Upper lobe of right lung (tissue), 1 donor: ENCODE data around the gene FKBP1A. TPM values are rescaled to one million over a fixed set of nuclear protein-coding genes. Genes with fewer than 3 reads are reported as not detected.

Experiments used
- ATAC-seq: fragments of 200-7000 bp; cut with Tn5 transposase; one replicate; pipeline ENCODE4 v1.9.1; 2020; ENCODE audit warnings: mild to moderate bottlenecking, moderate library complexity
- DNase-seq: peaks from one replicate; pipeline ENCODE4 v3.0.0-alpha.2; 2020
- H3K27ac ChIP-seq: fragments of 200-600 bp; one replicate; pipeline ENCODE4 v1.8.0; 2022
- H3K27me3 ChIP-seq: fragments of 200-600 bp; one replicate; pipeline ENCODE4 v1.8.0; 2022; ENCODE audit warnings: mild to moderate bottlenecking
- H3K36me3 ChIP-seq: fragments of 200-600 bp; one replicate; pipeline ENCODE4 v1.8.0; 2022
- H3K4me1 ChIP-seq: fragments of 200-600 bp; one replicate; pipeline ENCODE4 v1.8.0; 2022
- H3K4me3 ChIP-seq: fragments of 200-600 bp; one replicate; pipeline ENCODE4 v1.8.0; 2022; ENCODE audit warnings: mild to moderate bottlenecking
- H3K9me3 ChIP-seq: fragments of 200-600 bp; one replicate; pipeline ENCODE4 v1.8.0; 2022
- intact Hi-C: fragments of 100-400 bp; cut with DNase I; formaldehyde crosslinking; loops from one replicate; pipeline ENCODE4 v1.11.0; 2022
- total RNA-seq: library from RNA; stranded (reverse); fragmentation: NEBNext Ultra II Directional; extraction: Animal tissue kit (Norgen Biotek cat#: 25700); gene quantifications from one replicate; pipeline ENCODE4 v1.2.1, GENCODE V29; 2021
- TF ChIP-seq, protein P1 (sequence below): fragments of 200-600 bp; IDR thresholded peaks from one replicate; pipeline ENCODE4 v1.8.0; 2022; ENCODE audit warnings: antibody characterized with exemption
- donor health status: DM: no; HTN: yes; CAD: no; lungs with severe emphysema.

Gene FKBP1A
- total RNA-seq, 1 donor from 2014 or later: 266 TPM

DNA sequence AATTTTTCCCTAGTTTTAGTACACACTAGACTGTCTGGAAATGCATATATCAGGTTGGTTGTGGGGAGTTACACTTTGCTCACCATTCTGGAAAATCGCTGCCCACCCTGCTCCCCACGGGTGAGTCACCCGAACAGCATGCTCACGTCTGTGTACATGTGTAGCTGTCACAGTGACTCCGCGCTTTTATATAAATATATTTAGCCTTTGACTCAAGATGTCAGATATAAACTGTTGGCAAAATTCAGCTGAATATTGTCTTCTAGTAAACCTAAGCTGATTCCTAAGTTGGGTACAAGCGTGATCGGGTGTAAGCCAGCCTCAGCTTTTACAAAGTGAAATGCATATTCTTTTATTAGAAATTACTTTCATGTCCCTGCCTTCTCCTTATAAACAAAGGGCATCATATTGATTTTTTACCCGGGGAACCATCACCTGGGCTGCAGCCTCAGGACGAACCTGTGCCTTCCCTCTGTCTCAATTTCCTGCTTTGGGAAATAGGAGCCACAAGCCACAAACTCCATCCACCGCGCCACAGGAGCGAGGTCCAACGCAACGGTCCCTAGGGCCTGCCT is 68.2 kb downstream of the FKBP1A start:
- intact Hi-C loops: no loop called here
- no peaks in the 10 kb centered on the region for H3K9me3 ChIP-seq
- TF ChIP-seq, protein P1, sequence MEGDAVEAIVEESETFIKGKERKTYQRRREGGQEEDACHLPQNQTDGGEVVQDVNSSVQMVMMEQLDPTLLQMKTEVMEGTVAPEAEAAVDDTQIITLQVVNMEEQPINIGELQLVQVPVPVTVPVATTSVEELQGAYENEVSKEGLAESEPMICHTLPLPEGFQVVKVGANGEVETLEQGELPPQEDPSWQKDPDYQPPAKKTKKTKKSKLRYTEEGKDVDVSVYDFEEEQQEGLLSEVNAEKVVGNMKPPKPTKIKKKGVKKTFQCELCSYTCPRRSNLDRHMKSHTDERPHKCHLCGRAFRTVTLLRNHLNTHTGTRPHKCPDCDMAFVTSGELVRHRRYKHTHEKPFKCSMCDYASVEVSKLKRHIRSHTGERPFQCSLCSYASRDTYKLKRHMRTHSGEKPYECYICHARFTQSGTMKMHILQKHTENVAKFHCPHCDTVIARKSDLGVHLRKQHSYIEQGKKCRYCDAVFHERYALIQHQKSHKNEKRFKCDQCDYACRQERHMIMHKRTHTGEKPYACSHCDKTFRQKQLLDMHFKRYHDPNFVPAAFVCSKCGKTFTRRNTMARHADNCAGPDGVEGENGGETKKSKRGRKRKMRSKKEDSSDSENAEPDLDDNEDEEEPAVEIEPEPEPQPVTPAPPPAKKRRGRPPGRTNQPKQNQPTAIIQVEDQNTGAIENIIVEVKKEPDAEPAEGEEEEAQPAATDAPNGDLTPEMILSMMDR: no peak
- DNase-seq (no peak), ATAC-seq (no peak)
- no peaks in the 10 kb centered on the region for H3K27me3 ChIP-seq
- H3K36me3 ChIP-seq: no peaks in the 10 kb centered on the region
- peaks cover 54% of the 10 kb centered on the region for H3K4me1 ChIP-seq
- peak overlapping the region; percentile 100 for H3K27ac ChIP-seq
- peak overlapping the region; percentile 90 for H3K4me3 ChIP-seq

DNA sequence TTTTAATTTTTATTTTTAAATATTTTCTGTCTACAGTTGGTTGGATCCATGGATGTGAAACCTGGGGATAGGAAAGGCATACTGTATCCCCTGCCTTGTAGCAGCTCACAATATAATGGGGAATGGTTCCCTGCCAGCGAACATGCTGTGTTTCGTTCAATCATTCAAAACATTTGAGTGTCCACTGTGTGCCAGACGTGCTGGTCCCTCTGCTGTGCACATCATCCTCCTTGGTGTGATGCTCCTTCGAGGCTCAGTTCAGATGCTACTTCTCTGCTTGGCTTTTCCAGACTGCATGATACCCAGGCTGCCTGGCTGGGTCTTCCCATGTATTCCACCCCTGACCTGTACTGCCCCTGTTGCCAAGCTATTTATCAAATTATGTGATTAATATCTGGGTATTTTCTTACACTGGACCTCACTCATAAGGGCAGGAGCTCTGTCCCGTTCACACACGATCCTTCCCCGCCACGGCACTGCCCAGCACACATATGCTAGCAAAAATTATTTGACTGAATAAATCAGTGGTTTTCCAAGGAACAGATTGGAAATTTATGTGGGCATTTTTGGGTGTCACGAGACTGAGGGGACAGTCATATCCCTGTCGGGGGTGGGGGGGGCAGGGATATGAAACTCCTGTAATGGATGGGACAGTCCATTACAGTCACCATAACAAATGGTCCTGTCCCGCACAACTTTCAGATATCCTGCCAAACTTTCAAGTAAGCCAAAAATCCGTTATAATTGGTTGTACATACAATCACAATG is 68.8 kb downstream of the FKBP1A start:
- Histone ChIP-seq H3K27me3 (no peaks in the 10 kb centered on the region), H3K4me1 (peaks cover 48% of the 10 kb centered on the region), H3K27ac (peak overlapping the region; percentile 100), H3K9me3 (no peaks in the 10 kb centered on the region), H3K4me3 (no peak overlapping the region), H3K36me3 (no peaks in the 10 kb centered on the region)
- DNase-seq (no peak), ATAC-seq (no peak)
- intact Hi-C loops: no loop called here
- TF ChIP-seq, protein P1: no peak

GRCh38 chr20:1323256-1323655 is 69.6 kb downstream of the FKBP1A start:
- no peak for ATAC-seq

DNA sequence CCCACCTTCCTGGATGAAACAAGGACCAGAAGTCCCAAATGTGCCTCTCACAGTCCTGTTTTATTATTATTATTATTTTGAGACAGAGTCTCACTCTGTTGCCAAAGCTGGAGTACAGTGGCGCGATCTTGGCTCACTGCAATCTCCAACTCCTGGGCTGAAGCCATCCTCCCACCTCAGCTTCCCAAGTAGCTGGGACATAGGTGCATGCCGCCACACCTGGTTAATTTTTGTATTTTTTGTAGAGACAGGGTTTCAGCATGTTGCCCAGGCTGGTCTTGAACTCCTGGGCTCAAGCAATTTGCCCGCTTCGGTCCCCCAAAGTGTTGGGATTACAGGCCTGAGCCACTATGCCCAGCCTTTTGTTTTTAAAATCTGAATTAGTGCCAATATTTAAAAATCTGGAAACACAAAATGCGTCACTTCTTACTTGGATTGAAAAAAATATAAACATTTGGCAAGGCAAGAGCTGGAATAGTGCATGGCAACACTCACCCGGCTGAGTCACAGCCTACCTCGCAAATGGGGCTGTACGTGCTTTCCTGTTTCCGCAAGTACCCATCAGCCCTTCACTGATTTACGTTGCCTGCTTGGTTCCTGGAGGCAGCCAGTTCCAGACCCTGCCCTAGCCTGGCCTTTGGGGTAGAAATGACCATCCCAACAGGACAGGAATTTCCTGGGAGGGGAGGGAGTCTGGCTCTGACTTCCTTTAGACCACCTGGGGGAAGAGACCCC is 70.2 kb downstream of the FKBP1A start:
- DNase-seq: peak; percentile 55
- H3K4me3 ChIP-seq: no peak overlapping the region
- TF ChIP-seq, protein P1: no peak
- intact Hi-C loops: no loop called here
- H3K36me3 ChIP-seq: no peaks in the 10 kb centered on the region
- H3K4me1 ChIP-seq: peaks cover 35% of the 10 kb centered on the region
- no peaks in the 10 kb centered on the region for H3K9me3 ChIP-seq
- no peaks in the 10 kb centered on the region for H3K27me3 ChIP-seq
- H3K27ac ChIP-seq: peak overlapping the region; percentile 100
- ATAC-seq: no peak

More at GRCh38 chr20:1323256-1323655, 69.6 kb downstream of the FKBP1A start:
- H3K9me3 ChIP-seq: no peaks in the 10 kb centered on the region
- H3K27me3 ChIP-seq: no peaks in the 10 kb centered on the region
- intact Hi-C loops: no loop called here
- TF ChIP-seq, protein P1: no peak
- H3K4me1 ChIP-seq: peaks cover 41% of the 10 kb centered on the region
- H3K36me3 ChIP-seq: no peaks in the 10 kb centered on the region
- H3K27ac ChIP-seq: peak overlapping the region; percentile 100
- no peak for DNase-seq
- H3K4me3 ChIP-seq: no peak overlapping the region

GRCh38 chr20:1321654-1321939 is 71.3 kb downstream of the FKBP1A start:
- intact Hi-C loops: no loop called here
- H3K27ac ChIP-seq: peak overlapping the region; percentile 100
- peaks cover 24% of the 10 kb centered on the region for H3K4me1 ChIP-seq
- ATAC-seq: no peak
- H3K27me3 ChIP-seq: no peaks in the 10 kb centered on the region
- TF ChIP-seq, protein P1: no peak
- no peak for DNase-seq
- no peaks in the 10 kb centered on the region for H3K36me3 ChIP-seq
- no peaks in the 10 kb centered on the region for H3K9me3 ChIP-seq
- H3K4me3 ChIP-seq: no peak overlapping the region
